ENCODE results near the gene TTYH2. TPM values are rescaled to one million over a fixed set of nuclear protein-coding genes. Genes with fewer than 3 reads are reported as not detected.

The TTYH2 gene
- total and polyA plus RNA-seq, 10 of the 15 experiments (the other 5 are each of a cell fraction or from before 2014, with no cell fraction given): 0.26 to 25.2 (median 6.6) TPM

- TF ChIP-seq NFYA (IDR thresholded peaks at IDR 0.05; ENCODE audit: borderline replicate concordance, low read depth, low read length) (no peak), TBL1XR1 (IDR thresholded peaks at IDR 0.05; ENCODE audit: low read depth, low read length) (no peak), RELA (IDR thresholded peaks at IDR 0.05; ENCODE audit: borderline replicate concordance, partially characterized antibody) (no peak), CTCF (IDR thresholded peaks at IDR 0.05 in 2 of 3, conservative IDR thresholded peaks at IDR 0.05 in 1 of 3; ENCODE audit: control insufficient read depth in 2 of 3, extremely low read depth in 1 of 3, insufficient read depth in 1 of 3, low read depth in 3 of 3, low read length in 3 of 3) (peak; percentile 95 to 97 (median 96)), BCLAF1 (IDR thresholded peaks at IDR 0.05) (no peak), MYC (IDR thresholded peaks at IDR 0.05; ENCODE audit: insufficient read depth, insufficient read length, insufficient replicate concordance, low read length, severe bottlenecking) (no peak), RELB (IDR thresholded peaks at IDR 0.05; ENCODE audit: low read depth) (no peak), SMAD5 (IDR thresholded peaks at IDR 0.05; ENCODE audit: low read depth) (peak; percentile 60; the same call in 1 of the 2 replicates), SREBF2 (IDR thresholded peaks at IDR 0.05; ENCODE audit: low read length) (no peak), HDAC2 (IDR thresholded peaks at IDR 0.05) (no peak), RFX5 (IDR thresholded peaks at IDR 0.05; ENCODE audit: low read depth, low read length) (no peak), BACH1 (IDR thresholded peaks at IDR 0.05; ENCODE audit: borderline replicate concordance) (peak; percentile 66), ZNF24 (IDR thresholded peaks at IDR 0.05) (no peak), HDAC6 (IDR thresholded peaks at IDR 0.05; ENCODE audit: unreplicated experiment) (no peak), SMC3 (IDR thresholded peaks at IDR 0.05; ENCODE audit: borderline replicate concordance, low read length) (peak; percentile 64), ZBTB33 (IDR thresholded peaks at IDR 0.05) (no peak), HSF1 (IDR thresholded peaks at IDR 0.05; ENCODE audit: low read depth, low read length) (no peak), IKZF1 (conservative IDR thresholded peaks at IDR 0.05) (no peak), MXI1 (IDR thresholded peaks at IDR 0.05; ENCODE audit: low read depth, low read length) (no peak)
Measured at GRCh38 chr17:74210191-74211140, 2.9 kb upstream of the TTYH2 start (continued).

All from GM12878 (cell line).